Endothelial cell of umbilical vein (primary cell): ENCODE data around the gene PCID2. TPM values are rescaled to one million over a fixed set of nuclear protein-coding genes. Genes with fewer than 3 reads are reported as not detected.

Source experiments
- BruUV-seq: library from RNA; stranded (reverse); fragments of 400-500 nt; replicated peaks from 2 replicates; lab custom pipeline; 2021; lab: Mats Ljungman, UMichigan
- CTCF ChIA-PET: fragments of 300-600, 350-600 bp; sonication (Branson Sonifier 250); formaldehyde crosslinking; loops from one replicate; lab custom pipeline; 2021; ENCODE audit warnings: antibody characterized with exemption, inconsistent platforms; lab: Charles Lee
- POLR2A ChIA-PET: fragments of 300-600, 350-600 bp; sonication (Branson Sonifier 250); formaldehyde crosslinking; loops from one replicate; lab custom pipeline; 2021; ENCODE audit warnings: antibody characterized with exemption, inconsistent platforms; lab: Charles Lee
- DNase-seq: peaks from one replicate; pipeline ENCODE4 v3.0.0-alpha.2; 2011; ENCODE audit warnings: low read depth, low spot score
- FAIRE-seq: peaks from 2 replicates; lab custom pipeline; 2011; peaks lifted over from hg19 to GRCh38; lab: Jason Lieb, UNC
- H2AFZ ChIP-seq: 2 replicates; pipeline ENCODE4 v1.6.0; 2012; ENCODE audit warnings: low read depth, low read length, control low read depth, inconsistent platforms
- H3K27ac ChIP-seq: 2 replicates; pipeline ENCODE4 v1.5.1; 2011; ENCODE audit warnings: low read depth, mild to moderate bottlenecking, control low read depth, low read length, moderate library complexity; ENCODE audit not compliant: insufficient read depth
- H3K27me3 ChIP-seq, 2 experiments: 2 replicates each; pipeline versions ENCODE4 v1.6.0 to v1.6.1; 2011; ENCODE audit warnings: low read length in 2 of 2, mixed read lengths in 1 of 2; ENCODE audit not compliant: control insufficient read depth in 2 of 2, insufficient read depth in 2 of 2
- H3K36me3 ChIP-seq, 2 experiments: 2 replicates in 1 of 2; 3 replicates in 1 of 2; pipeline ENCODE4 v1.5.1; 2011; ENCODE audit warnings: low read length in 2 of 2, mild to moderate bottlenecking in 1 of 2, moderate library complexity in 1 of 2; ENCODE audit not compliant: control insufficient read depth in 2 of 2, insufficient read depth in 2 of 2; ENCODE audit errors: extremely low read depth in 1 of 2
- H3K4me1 ChIP-seq: 3 replicates; pipeline ENCODE4 v1.5.1; 2011; ENCODE audit warnings: mild to moderate bottlenecking, low read length; ENCODE audit not compliant: control insufficient read depth, insufficient read depth; ENCODE audit errors: extremely low read depth
- H3K4me2 ChIP-seq: 2 replicates; pipeline ENCODE4 v1.6.1; 2011; ENCODE audit warnings: low read length, control low read depth, mixed read lengths; ENCODE audit not compliant: insufficient read depth
- H3K4me3 ChIP-seq, 3 experiments: fragments of 200-600 bp in 1 of 3; sonication (generic), shearing (Covaris generic) in 1 of 3; replicated peaks in 1 of 3; 2 replicates each; pipeline ENCODE4 v1.5.1; 2011 to 2016; ENCODE audit warnings: control low read depth in 3 of 3, low read length in 3 of 3, mild to moderate bottlenecking in 2 of 3, inconsistent platforms in 1 of 3, low read depth in 1 of 3, moderate library complexity in 1 of 3; ENCODE audit not compliant: insufficient read depth in 1 of 3
- H3K79me2 ChIP-seq: 2 replicates; pipeline ENCODE4 v1.6.0; 2012; ENCODE audit warnings: low read length, inconsistent platforms; ENCODE audit not compliant: control insufficient read depth, insufficient read depth
- H3K9ac ChIP-seq: replicated peaks from 2 replicates; pipeline ENCODE3; 2011; ENCODE audit warnings: low read length, control low read depth; ENCODE audit not compliant: insufficient read depth; ENCODE audit errors: extremely low read depth
- H3K9me1 ChIP-seq: replicated peaks from 3 replicates; pipeline ENCODE4 v1.6.0; 2011; ENCODE audit warnings: mild to moderate bottlenecking, low read length; ENCODE audit not compliant: control insufficient read depth, insufficient read depth; ENCODE audit errors: extremely low read depth
- H3K9me3 ChIP-seq: replicated peaks from 2 replicates; pipeline ENCODE4 v1.5.1; 2012; ENCODE audit warnings: low read length, inconsistent platforms; ENCODE audit not compliant: control insufficient read depth, insufficient read depth
- H4K20me1 ChIP-seq: replicated peaks from 2 replicates; pipeline ENCODE3; 2011; ENCODE audit warnings: mild to moderate bottlenecking, low read length; ENCODE audit not compliant: control insufficient read depth, insufficient read depth; ENCODE audit errors: extremely low read depth
- EZH2 ChIP-seq: IDR thresholded peaks from 2 replicates; pipeline ENCODE4 v1.6.1; 2012; ENCODE audit warnings: borderline replicate concordance, low read depth, mild to moderate bottlenecking, moderate library complexity, low read length, inconsistent platforms; ENCODE audit not compliant: severe bottlenecking
- FOS ChIP-seq: IDR thresholded peaks from 2 replicates; pipeline ENCODE4 v1.6.1; 2011; ENCODE audit warnings: mild to moderate bottlenecking, low read length, moderate library complexity, borderline replicate concordance; ENCODE audit not compliant: insufficient read depth
- GATA2 ChIP-seq: IDR thresholded peaks from 2 replicates; pipeline ENCODE4 v1.7.0; 2011; ENCODE audit warnings: low read depth, mild to moderate bottlenecking, moderate library complexity, mixed read lengths, low read length; ENCODE audit not compliant: insufficient read length, insufficient read depth
- JUN ChIP-seq: IDR thresholded peaks from 2 replicates; pipeline ENCODE4 v1.6.1; 2011; ENCODE audit warnings: borderline replicate concordance, low read depth; ENCODE audit not compliant: insufficient read length, insufficient read depth
- MYC ChIP-seq: IDR thresholded peaks from one replicate; pipeline ENCODE4 v1.6.1; 2011; ENCODE audit warnings: mild to moderate bottlenecking, low read depth, low read length
- POLR2A ChIP-seq: IDR thresholded peaks from 2 replicates; pipeline ENCODE4 v1.6.1; 2012; ENCODE audit warnings: low read depth, mild to moderate bottlenecking, control low read depth, low read length
- POLR2AphosphoS5 ChIP-seq: IDR thresholded peaks from 2 replicates; pipeline ENCODE4 v1.6.1; 2012; ENCODE audit warnings: low read depth, mild to moderate bottlenecking, control low read depth, low read length, moderate library complexity; ENCODE audit not compliant: insufficient read depth
- dilution Hi-C: fragments of 300-500 bp; cut with MboI; formaldehyde crosslinking; loops from one replicate; pipeline ENCODE4 v1.15.0; 2019; ENCODE audit warnings: low sequenced_read_pairs; ENCODE audit not compliant: extremely low pct_ligation_motif_present
- intact Hi-C: fragments of 100-400 bp; cut with micrococcal nuclease; formaldehyde crosslinking; loops from one replicate; pipeline ENCODE4 v1.10.0; 2022
- polyA plus RNA-seq, 4 experiments: library from polyadenylated mRNA; depleted of rRNA in 3 of 4; stranded (reverse) in 3 of 4; unstranded in 1 of 4; fragments of >200 nt; gene quantifications; 2 replicates each; pipeline versions ENCODE4 v1.2.1 to v1.2.3, GENCODE V29; 2011 to 2012; ENCODE audit warnings: missing spikeins in 1 of 4
- total RNA-seq: library from RNA; stranded (reverse); gene quantifications from 2 replicates; pipeline ENCODE4 v1.2.3, GENCODE V29; 2021
- TF ChIP-seq, protein P1 (sequence below): IDR thresholded peaks from 2 replicates; pipeline ENCODE4 v1.6.1; 2011; ENCODE audit not compliant: insufficient read depth, insufficient read length
- TF ChIP-seq, protein P2 (sequence below), 2 donors: IDR thresholded peaks; 1 replicate in 1 of 2; 2 replicates in 1 of 2; pipeline ENCODE4 v1.5.1; 2011; ENCODE audit warnings: low read length in 2 of 2, mild to moderate bottlenecking in 2 of 2, moderate library complexity in 2 of 2, control low read depth in 1 of 2, inconsistent platforms in 1 of 2, low read depth in 1 of 2; ENCODE audit not compliant: insufficient read depth in 1 of 2; ENCODE audit errors: extremely low read depth in 1 of 2

The PCID2 gene
- total and polyA plus RNA-seq, 2 donors (not counting 3 experiments of a cell fraction or from before 2014, with no cell fraction given) = 52.1 to 55.6 TPM

DNA sequence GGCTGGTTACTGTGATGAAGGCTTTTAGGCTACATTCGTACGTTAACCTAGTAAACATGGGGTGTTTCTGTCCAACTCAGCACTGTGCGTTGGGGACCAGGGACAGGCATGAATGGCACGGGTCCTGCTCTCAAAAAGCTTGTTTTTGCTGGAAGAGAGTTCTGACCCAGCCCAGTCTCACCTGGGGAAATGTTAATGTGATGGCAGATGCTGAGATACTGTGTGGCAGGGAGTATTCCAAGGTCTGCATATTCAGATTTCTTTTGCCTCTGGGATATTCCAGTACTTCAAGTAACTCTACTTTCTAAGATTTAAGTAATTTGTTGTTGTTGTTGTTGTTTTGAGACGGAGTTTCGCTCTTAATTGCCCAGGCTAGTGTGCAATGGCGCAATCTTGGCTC lies 14.6 kb upstream of the PCID2 start:
- Histone ChIP-seq H3K4me2 (no peak overlapping the region), H2AFZ (no peak overlapping the region), H3K9me3 (no peaks in the 10 kb centered on the region), H3K27me3 (no peaks in the 10 kb centered on the region), H3K79me2 (peaks cover 48% of the 10 kb centered on the region), H3K9ac (no peak overlapping the region), H3K9me1 (no peaks in the 10 kb centered on the region), H3K4me1 (no peaks in the 10 kb centered on the region), H3K27ac (no peak overlapping the region), H3K4me3 (no peak overlapping the region), H4K20me1 (no peaks in the 10 kb centered on the region), H3K36me3 (peaks cover 6 to 35% of the 10 kb centered on the region in 2 experiments)
- no peak for FAIRE-seq
- intact Hi-C loops = loop anchor here (5.0 kb wide), 1 partner anchor 281 kb away; no protein-coding TSS in a partner anchor
- BruUV-seq = no TSS peak
- ChIA-PET CTCF (interaction anchor here (1.6 kb wide), 1 partner anchor 32 kb away, joined by 3 read pairs; no protein-coding TSS in a partner anchor), POLR2A (no interaction called here)
- no peak for DNase-seq
- dilution Hi-C loops = no loop called here
- TF ChIP-seq EZH2 = no peak
- TF ChIP-seq, protein P1, sequence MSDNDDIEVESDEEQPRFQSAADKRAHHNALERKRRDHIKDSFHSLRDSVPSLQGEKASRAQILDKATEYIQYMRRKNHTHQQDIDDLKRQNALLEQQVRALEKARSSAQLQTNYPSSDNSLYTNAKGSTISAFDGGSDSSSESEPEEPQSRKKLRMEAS = no peak
- no peak for TF ChIP-seq FOS
- TF ChIP-seq POLR2A = no peak
- TF ChIP-seq, protein P2, sequence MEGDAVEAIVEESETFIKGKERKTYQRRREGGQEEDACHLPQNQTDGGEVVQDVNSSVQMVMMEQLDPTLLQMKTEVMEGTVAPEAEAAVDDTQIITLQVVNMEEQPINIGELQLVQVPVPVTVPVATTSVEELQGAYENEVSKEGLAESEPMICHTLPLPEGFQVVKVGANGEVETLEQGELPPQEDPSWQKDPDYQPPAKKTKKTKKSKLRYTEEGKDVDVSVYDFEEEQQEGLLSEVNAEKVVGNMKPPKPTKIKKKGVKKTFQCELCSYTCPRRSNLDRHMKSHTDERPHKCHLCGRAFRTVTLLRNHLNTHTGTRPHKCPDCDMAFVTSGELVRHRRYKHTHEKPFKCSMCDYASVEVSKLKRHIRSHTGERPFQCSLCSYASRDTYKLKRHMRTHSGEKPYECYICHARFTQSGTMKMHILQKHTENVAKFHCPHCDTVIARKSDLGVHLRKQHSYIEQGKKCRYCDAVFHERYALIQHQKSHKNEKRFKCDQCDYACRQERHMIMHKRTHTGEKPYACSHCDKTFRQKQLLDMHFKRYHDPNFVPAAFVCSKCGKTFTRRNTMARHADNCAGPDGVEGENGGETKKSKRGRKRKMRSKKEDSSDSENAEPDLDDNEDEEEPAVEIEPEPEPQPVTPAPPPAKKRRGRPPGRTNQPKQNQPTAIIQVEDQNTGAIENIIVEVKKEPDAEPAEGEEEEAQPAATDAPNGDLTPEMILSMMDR (IDR thresholded peaks at IDR 0.05; ENCODE audit: extremely low read depth in 1 of 2, insufficient read depth in 1 of 2, low read depth in 1 of 2, low read length in 2 of 2) = no peak
- no peak for TF ChIP-seq JUN
- TF ChIP-seq GATA2 = no peak
- no peak for TF ChIP-seq MYC
- no peak for TF ChIP-seq POLR2AphosphoS5
